KG1 (cell line): ENCODE data around the gene TMEM140.
"Not testable (repeated sequence)": the region's sequence is repeated elsewhere in the genome, so short reads cannot be mapped to it uniquely, and the experiment has no call there.

Experiments
- DNase-seq: peaks from one replicate; lab custom pipeline; 2025; lab: John Stamatoyannopoulos, UW

Gene TMEM140

DNA sequence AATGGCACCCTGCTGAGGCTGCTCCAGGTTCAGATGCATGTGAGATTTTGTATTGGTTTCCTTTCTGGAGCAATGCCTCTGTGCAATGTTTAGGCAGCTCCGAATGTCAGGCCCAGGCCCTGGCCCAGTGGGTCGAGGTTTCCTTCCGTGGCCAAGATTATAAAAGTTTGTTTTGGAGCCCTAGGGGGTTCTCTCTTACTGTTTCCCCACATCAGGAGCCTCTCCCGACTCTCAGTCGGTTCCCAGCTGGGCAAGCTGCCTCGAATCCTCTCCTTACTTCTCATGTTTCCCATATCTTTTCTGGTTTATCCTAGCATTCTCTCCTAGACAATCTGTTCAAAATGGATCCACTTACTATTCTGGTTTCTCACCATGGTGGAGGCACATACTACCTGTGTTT is 11.0 kb downstream of the TMEM140 start:
- DNase-seq = no peak

- DNase-seq = no peak
Measured at GRCh38 chr7:135159359-135160085, 11.7 kb downstream of the TMEM140 start.

- DNase-seq = no peak
Measured at GRCh38 chr7:135160098-135160857, 12.4 kb downstream of the TMEM140 start.

GRCh38 chr7:135160858-135161653 is 13.2 kb downstream of the TMEM140 start:
- no peak for DNase-seq

DNA sequence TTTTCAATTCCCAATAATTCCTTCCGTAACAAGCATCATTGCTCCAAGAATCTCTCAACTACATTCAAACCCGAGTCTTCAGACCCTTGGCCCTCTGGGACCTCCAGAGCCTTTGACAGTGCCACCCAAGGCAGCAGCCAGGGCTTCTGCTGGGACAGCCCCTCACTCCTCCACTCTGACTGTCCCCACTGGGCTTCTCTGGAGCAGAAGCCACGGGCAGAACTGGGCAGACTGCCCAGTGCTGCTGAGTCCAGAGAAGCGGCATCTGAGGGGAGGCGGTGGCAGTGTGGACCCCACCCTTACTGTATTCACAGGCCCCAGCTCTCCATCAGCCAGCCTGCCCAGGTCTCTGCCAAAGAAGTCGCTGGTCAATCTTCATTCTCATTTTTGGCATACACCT is 13.8 kb downstream of the TMEM140 start:
- DNase-seq = no peak

DNA sequence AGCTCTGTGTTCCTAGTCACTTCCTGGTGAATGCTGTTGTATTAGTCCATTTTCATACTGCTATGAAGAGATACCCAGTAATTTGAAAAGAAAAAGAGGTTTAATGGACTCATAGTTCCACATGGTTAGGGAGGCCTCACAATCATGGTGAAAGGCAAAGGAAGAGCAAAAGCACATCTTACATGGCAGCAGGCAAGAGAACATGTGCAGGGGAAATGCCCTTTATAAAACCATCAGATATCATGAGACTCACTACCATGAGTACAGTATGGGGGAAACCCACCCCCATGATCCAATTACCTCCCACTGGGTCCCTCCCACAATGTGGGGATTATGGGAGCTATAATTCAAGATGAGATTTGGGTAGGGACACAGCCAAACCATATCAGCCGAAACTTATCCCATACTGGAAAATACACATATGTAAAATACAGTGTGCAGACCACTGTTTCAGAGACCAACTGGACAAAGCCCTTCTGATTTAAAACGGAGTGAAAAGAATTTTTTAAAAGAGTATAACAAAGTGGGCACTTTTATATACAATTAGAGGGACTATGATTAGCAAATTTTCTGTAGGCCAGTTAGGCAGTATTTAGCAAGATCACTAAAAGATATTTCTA is 14.6 kb downstream of the TMEM140 start:
- DNase-seq = no peak

DNA sequence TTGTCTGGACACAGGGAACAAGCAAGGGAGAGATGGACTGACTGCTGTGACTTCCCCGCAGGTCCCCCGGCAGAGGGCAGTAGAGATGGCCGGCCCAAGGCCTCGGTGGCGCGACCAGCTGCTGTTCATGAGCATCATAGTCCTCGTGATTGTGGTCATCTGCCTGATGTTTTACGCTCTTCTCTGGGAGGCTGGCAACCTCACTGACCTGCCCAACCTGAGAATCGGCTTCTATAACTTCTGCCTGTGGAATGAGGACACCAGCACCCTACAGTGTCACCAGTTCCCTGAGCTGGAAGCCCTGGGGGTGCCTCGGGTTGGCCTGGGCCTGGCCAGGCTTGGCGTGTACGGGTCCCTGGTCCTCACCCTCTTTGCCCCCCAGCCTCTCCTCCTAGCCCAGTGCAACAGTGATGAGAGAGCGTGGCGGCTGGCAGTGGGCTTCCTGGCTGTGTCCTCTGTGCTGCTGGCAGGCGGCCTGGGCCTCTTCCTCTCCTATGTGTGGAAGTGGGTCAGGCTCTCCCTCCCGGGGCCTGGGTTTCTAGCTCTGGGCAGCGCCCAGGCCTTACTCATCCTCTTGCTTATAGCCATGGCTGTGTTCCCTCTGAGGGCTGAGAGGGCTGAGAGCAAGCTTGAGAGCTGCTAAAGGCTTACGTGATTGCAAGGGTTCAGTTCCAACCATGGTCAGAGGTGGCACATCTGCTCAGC is 16.6 kb downstream of the TMEM140 start:
- no peak for DNase-seq

- DNase-seq = no peak
Measured at GRCh38 chr7:135165862-135166261, 18.0 kb downstream of the TMEM140 start.

- DNase-seq = no peak
Measured at GRCh38 chr7:135166338-135166990, 18.6 kb downstream of the TMEM140 start.

- DNase-seq = no peak
Measured at GRCh38 chr7:135167365-135167917, 19.6 kb downstream of the TMEM140 start.

GRCh38 chr7:135168001-135168400 is 20.1 kb downstream of the TMEM140 start:
- DNase-seq = no peak

- no peak for DNase-seq
Measured at GRCh38 chr7:135168489-135169140, 20.7 kb downstream of the TMEM140 start.

DNA sequence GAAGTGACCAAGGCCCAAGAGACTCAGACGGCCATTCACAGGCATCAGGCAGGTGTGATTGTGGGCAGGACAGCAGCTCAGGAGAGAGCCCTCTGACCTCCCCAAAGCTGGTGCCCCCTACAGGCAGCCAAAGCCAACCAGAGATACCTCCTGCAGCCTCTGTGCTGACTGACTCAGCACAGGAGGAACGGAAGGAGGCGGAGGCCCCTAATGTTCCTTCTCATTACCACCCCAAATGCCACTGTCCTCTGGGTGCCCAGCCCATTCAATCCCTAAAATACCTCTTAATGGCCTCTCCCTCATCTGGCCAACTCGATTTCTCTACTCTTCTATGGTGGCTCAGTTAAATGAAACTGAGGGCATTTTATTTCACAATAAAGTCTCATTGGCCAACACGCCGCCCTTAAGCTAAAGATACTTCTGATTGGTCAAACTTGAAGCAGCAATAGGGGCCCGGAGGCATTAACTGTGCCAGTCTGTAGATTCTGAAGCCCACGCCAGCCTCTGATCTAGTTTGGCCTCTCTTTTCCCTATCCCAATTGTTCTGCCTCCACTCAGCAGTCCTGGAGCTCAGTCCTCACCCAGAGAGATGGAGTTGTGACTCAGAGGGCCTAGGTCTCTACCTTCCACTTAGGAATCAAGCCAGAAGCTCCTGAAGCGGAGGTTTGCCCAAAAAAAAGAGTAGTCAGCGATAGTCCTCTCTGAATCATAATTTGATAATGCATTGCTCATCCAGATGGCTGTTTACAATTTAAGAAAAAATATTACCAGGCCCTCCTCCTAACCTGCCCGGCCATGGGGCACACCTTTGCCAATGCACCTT is 21.5 kb downstream of the TMEM140 start:
- DNase-seq = no peak

DNA sequence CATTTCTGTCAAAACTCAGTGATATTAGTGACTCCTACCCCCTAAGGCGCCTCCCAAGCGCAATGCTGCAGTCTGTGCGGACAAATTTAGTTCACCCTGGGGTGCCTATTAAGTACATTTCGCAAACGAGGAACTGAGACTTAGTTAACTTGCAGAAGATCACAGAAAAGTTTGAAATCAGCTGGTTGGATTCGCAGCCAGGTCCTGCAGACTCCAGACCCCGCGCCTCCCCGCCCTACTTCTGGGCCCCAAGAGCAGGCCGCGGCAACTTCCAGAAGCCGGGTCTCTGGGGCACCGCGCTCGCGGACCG is 22.0 kb downstream of the TMEM140 start:
- no peak for DNase-seq

DNA sequence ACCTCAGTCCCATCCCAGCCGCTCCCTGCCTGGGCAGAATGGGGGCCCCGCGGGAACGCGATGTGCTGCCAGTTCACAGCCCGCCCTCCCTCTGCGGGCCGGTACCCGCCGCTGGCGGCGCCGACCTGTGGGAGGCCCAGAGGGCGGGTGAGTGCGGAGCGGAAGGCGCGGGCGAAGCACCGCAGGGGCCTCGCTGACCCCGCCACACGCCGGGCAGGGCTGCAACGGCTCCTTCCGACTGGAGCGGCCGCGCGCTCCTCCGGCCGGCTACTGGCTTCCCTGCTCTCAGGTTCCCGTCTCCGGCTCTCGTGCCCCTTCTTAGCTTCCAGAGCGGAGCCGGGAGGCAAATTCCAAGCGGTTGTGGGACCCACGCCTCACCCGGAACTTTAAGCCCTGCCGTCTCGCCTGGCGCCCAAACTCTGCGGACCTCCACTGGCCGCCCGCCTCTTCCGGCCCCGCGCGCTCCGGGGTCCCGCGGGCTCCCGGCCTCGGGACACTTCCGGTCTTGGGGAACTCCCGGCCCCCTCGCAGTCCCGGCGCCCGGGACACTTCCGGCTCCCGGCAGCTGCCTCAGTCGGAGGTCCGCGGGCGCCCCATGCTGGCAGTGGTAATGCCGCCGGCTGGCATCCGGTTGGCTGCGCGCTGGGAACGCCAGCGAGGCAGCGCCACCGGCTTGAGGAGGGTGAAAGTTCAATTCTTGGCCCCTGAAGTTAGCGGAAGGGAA is 22.6 kb downstream of the TMEM140 start, which contains the start of gene CYREN:
CYREN (minus strand) TSS at position 434 of the 724 bp plus-strand sequence. CDS start 1,785 bp downstream, outside the sequence.
- DNase-seq = peak; percentile 29

DNA sequence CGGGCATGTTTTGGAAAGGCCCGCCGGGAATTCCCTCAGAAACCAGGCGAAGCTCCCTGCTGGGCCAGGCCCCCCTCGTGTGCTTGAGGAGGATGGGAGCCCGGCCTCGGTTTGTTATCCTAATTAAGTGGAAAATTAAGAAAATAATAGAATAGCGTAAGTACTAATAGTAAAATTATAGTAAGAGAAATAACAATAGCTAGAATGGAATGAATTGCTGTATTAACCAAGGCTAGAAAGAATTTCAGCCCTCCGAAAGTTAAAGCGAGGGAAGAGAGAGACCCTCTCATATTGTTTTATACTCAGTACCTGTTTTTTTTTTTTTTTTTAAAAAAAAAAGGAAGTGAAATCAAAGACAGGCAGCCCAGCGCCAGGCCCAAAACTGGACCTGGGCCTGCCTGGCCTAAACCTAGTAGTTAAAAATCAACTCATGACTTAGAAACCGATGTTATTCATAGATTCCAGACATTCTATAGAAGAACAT is 23.2 kb downstream of the TMEM140 start:
- DNase-seq = not testable (repeated sequence)

GRCh38 chr7:135171581-135172291 is 23.9 kb downstream of the TMEM140 start:
- not testable (repeated sequence) for DNase-seq

DNA sequence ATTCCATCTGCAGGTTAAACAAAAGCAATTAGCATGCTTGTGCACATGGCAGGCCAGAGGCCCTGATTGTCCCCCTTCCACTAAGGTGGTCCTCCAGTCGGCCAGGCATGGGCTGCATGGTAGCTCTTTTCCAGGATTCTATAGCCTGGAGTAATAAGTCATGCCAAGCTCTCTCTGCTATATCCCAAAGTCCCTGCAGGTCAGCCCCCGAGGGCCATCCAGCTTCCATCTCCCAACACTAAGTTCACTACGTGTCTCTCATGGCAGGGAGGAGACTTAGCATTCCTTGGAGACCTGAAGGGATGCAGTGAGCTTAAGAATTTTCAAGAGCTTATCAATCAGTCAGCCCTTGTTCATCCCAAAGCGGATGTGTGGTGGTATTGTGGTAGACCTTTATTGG is 26.0 kb downstream of the TMEM140 start:
- DNase-seq = not testable (repeated sequence)
